Measurements from ENCODE around the gene PDE7B. TPM values are rescaled to one million over a fixed set of nuclear protein-coding genes. Genes with fewer than 3 reads are reported as not detected.

The PDE7B gene
- total and polyA plus RNA-seq, 10 donors: 0.54 to 4.6 (median 1.5) TPM

DNA sequence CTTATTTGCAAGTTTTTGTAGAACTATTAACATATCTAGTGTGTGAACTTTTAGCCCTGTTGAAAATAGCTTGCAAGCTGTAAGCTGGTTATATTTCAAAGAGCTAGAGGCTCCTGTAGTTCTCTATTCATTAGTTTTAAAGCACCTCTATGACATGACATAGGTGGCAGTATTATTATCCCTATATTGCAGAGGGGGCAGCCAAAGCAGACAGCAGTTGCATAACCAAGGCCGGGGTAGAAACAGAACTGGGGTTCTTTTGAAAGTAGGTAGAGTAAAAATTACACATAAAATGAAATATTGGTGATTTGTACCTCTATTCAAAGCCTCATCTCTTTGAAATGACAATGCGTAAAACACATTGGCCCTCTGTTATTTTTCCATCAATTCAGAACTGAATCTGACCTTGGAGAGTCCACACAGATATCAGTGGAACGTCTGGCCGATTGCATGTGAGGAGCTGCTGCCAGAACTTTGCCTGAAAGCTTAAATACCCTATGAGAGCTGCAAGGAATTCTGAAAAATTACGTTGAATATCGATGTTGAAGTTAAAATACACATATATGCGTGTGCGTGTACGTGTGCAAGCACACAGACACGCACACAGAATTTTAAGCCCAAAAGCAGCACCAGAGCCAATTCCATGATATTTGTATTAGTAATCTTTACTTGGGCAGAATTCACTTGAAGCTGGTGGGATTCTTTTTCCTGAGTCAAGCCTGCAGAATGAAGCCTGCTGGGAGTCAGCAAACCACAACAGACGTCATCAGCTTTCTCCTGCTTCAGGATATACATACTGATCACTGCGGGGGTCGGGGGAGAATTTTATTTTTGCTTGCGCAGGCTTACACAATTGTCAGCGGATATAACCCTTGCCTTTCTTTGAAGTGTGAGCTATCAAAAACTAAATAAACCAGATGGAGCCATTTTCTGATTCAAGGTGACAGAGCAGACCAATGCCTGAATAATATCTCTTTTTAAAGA, 163.2 kb downstream of the PDE7B start:
- Histone ChIP-seq H3K9me3 (no peaks in the 10 kb centered on the region), H3K27ac (no peak overlapping the region), H3K36me3 (no peaks in the 10 kb centered on the region), H3K4me1 (no peaks in the 10 kb centered on the region), H3K27me3 (replicated peaks in 1 of 7) (no peaks in the 10 kb centered on the region), H3K4me3 (no peak overlapping the region)
- intact Hi-C loops (cut with DNase I; ENCODE audit: low total_unique reads): no loop called here
- no peak for DNase-seq
- WGBS, 5 donors: 76 to 83% (median 80%) methylated on average over 15 of the region's 15 CpGs
- TF ChIP-seq, protein P1, sequence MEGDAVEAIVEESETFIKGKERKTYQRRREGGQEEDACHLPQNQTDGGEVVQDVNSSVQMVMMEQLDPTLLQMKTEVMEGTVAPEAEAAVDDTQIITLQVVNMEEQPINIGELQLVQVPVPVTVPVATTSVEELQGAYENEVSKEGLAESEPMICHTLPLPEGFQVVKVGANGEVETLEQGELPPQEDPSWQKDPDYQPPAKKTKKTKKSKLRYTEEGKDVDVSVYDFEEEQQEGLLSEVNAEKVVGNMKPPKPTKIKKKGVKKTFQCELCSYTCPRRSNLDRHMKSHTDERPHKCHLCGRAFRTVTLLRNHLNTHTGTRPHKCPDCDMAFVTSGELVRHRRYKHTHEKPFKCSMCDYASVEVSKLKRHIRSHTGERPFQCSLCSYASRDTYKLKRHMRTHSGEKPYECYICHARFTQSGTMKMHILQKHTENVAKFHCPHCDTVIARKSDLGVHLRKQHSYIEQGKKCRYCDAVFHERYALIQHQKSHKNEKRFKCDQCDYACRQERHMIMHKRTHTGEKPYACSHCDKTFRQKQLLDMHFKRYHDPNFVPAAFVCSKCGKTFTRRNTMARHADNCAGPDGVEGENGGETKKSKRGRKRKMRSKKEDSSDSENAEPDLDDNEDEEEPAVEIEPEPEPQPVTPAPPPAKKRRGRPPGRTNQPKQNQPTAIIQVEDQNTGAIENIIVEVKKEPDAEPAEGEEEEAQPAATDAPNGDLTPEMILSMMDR (IDR thresholded peaks at IDR 0.05 in 8 of 11, conservative IDR thresholded peaks at IDR 0.05 in 3 of 11): no peak
- TF ChIP-seq POLR2A (IDR thresholded peaks at IDR 0.05) (no peak), POLR2AphosphoS5 (IDR thresholded peaks at IDR 0.05) (no peak)

DNA sequence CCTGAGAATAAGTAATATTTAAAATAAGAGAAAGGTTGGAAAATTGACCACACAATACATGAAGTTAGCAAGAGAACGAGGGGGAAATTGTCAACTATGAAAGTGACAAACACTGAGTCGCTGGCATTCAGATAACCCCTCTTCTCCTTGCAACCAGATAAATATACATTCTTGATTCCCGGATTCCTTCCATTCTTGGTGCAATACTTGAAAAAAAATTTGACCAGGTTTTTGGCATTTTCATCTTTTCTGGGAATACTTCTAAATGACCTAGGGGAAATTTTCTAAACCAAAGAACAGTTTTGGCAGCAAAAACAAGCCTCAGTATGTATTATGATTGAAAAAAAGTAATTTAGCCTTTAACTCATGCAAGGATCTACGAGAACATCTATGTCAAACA, 164.0 kb downstream of the PDE7B start:
- no peaks in the 10 kb centered on the region for H3K27me3 ChIP-seq (replicated peaks in 1 of 7)
- no peak overlapping the region for H3K27ac ChIP-seq
- no peaks in the 10 kb centered on the region for H3K9me3 ChIP-seq
- DNase-seq: no peak
- no peaks in the 10 kb centered on the region for H3K36me3 ChIP-seq
- intact Hi-C loops (cut with DNase I; ENCODE audit: low total_unique reads): no loop called here
- no peaks in the 10 kb centered on the region for H3K4me1 ChIP-seq
- WGBS, 5 donors: 75 to 84% (median 81%) methylated on average over 4 of the region's 4 CpGs
- TF ChIP-seq POLR2AphosphoS5 (IDR thresholded peaks at IDR 0.05) (no peak), POLR2A (IDR thresholded peaks at IDR 0.05) (no peak)
- TF ChIP-seq, protein P1 (IDR thresholded peaks at IDR 0.05 in 8 of 11, conservative IDR thresholded peaks at IDR 0.05 in 3 of 11): no peak
- no peak overlapping the region for H3K4me3 ChIP-seq

DNA sequence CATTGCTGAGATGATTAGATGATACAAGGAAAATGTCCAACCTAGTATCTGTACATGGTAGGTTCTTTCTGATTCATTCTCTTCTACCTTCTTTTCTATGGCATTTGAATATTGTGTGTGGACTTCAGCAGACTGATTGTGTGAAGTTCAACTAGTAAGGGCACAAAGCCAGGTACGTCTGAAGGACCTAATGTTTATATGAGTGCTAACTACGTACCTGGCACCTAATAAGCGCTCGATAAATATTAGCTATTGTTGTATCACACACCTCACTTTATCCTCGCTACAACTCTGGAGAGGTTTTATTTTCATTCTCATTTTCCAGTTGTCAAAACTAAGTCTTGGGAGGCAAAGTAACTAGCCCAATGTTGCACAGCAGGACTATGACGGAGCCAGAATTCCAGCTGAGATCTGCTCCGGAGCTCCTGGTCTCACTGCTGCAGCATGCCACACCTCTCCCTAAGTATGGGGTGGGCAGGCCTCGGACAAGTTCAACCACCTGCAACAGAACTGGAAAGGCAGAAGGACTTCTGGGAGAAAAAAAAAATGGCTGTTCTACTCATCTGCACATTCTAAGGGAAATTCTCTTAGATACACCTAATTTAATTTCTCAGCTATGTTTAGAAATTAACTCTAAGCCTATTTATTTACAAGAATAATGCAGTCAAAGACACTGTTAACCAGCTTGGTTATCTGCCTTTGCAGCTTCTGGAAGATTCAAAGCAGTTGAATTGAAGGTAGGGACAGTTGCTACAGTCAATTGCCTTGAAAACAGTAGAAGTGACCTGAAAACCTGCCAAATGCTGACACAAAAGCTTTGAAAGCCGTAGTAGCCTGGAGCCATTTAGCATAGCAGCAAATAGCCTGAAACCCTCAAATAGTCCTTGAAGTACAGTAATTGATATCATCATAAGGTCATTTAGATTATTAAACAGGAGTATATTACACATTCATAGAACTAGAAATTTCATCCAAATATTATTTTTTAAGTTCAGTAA, 165.0 kb downstream of the PDE7B start:
- Histone ChIP-seq H3K27ac (no peak overlapping the region), H3K36me3 (no peaks in the 10 kb centered on the region), H3K4me1 (no peaks in the 10 kb centered on the region), H3K9me3 (no peaks in the 10 kb centered on the region), H3K4me3 (no peak overlapping the region), H3K27me3 (replicated peaks in 1 of 7) (no peaks in the 10 kb centered on the region)
- 90 to 93% (median 92%) methylated on average over 9 of the region's 9 CpGs for WGBS, 5 donors
- TF ChIP-seq POLR2AphosphoS5 (IDR thresholded peaks at IDR 0.05) (no peak), POLR2A (IDR thresholded peaks at IDR 0.05) (no peak)
- TF ChIP-seq, protein P1 (IDR thresholded peaks at IDR 0.05 in 8 of 11, conservative IDR thresholded peaks at IDR 0.05 in 3 of 11): no peak
- intact Hi-C loops (cut with DNase I; ENCODE audit: low total_unique reads): no loop called here
- no peak for DNase-seq
